HepG2 (cell line): ENCODE measurements around the gene SEBOX. TPM values are rescaled to one million over a fixed set of nuclear protein-coding genes. Genes with fewer than 3 reads are reported as not detected.

Experiments
- ATAC-seq: fragments of 200-7000 bp; cut with Tn5 transposase; 3 replicates; pipeline ENCODE4 v1.9.1; 2020; ENCODE audit warnings: mild to moderate bottlenecking, moderate library complexity
- BruUV-seq: library from RNA; stranded (reverse); fragments of 400-500 nt; replicated peaks from 2 replicates; lab custom pipeline; 2021; lab: Mats Ljungman, UMichigan
- CTCF ChIA-PET: fragments of 300-600 bp; formaldehyde crosslinking; extraction: SDS; loops from one replicate; lab custom pipeline; 2021; ENCODE audit warnings: low total read pairs, inconsistent platforms, low intra/inter-chr PET ratio; lab: Yijun Ruan, JAX
- POLR2A ChIA-PET: fragments of 350-600 bp; sonication (Branson Sonifier 250); formaldehyde crosslinking; loops from one replicate; lab custom pipeline; 2020; ENCODE audit warnings: antibody characterized with exemption, inconsistent platforms; lab: Yijun Ruan, JAX
- DNase-seq: peaks from one replicate; pipeline ENCODE4 v3.0.0-alpha.2; 2015; ENCODE audit warnings: low spot score
- FAIRE-seq: peaks from 3 replicates; lab custom pipeline; 2011; peaks lifted over from hg19 to GRCh38; lab: Jason Lieb, UNC
- H2AFZ ChIP-seq: one replicate; pipeline ENCODE4 v1.6.1; 2011; ENCODE audit warnings: low read length, inconsistent platforms
- H3K27ac ChIP-seq: fragments of 300-600 bp; 3 replicates; pipeline ENCODE4 v1.8.0; 2011; ENCODE audit warnings: mixed run types, mild to moderate bottlenecking, mixed read lengths, low read length, inconsistent platforms; ENCODE audit not compliant: insufficient read depth; ENCODE audit errors: extremely low read length
- H3K27me3 ChIP-seq, 2 experiments: fragments of 200-600 bp in 1 of 2; 2 replicates in 1 of 2; 3 replicates in 1 of 2; pipeline versions ENCODE4 v1.6.0 to v1.8.0; 2011; ENCODE audit warnings: low read length in 2 of 2, mild to moderate bottlenecking in 2 of 2, moderate library complexity in 2 of 2, inconsistent platforms in 1 of 2; ENCODE audit not compliant: insufficient read depth in 2 of 2, control insufficient read depth in 1 of 2
- H3K36me3 ChIP-seq, 2 experiments: fragments of 200-600 bp in 1 of 2; replicated peaks in 1 of 2; 2 replicates in 1 of 2; 3 replicates in 1 of 2; pipeline versions ENCODE4 v1.5.1 to v1.8.0; 2011; ENCODE audit warnings: low read length in 2 of 2, inconsistent platforms in 1 of 2; ENCODE audit not compliant: insufficient read depth in 2 of 2, control insufficient read depth in 1 of 2
- H3K4me1 ChIP-seq: 2 replicates; pipeline ENCODE4 v1.5.1; 2012; ENCODE audit warnings: low read length, inconsistent platforms; ENCODE audit not compliant: insufficient read depth
- H3K4me2 ChIP-seq: 2 replicates; pipeline ENCODE4 v1.6.0; 2011; ENCODE audit warnings: low read depth, low read length, inconsistent platforms
- H3K4me3 ChIP-seq, 3 experiments: fragments of 200-600 bp in 1 of 3; sonication (generic), shearing (Covaris generic) in 1 of 3; replicated peaks in 1 of 3; 2 replicates each; pipeline ENCODE4 v1.5.1; 2011 to 2016; ENCODE audit warnings: low read length in 3 of 3, inconsistent platforms in 2 of 3, low read depth in 2 of 3, mild to moderate bottlenecking in 2 of 3, control low read depth in 1 of 3, mixed read lengths in 1 of 3; ENCODE audit not compliant: insufficient read depth in 1 of 3
- H3K79me2 ChIP-seq: one replicate; pipeline ENCODE4 v1.6.1; 2011; ENCODE audit warnings: low read length, inconsistent platforms; ENCODE audit not compliant: insufficient read depth
- H3K9ac ChIP-seq: 2 replicates; pipeline ENCODE4 v1.6.0; 2011; ENCODE audit warnings: mild to moderate bottlenecking, low read depth, low read length, inconsistent platforms; ENCODE audit not compliant: insufficient read depth
- H3K9me3 ChIP-seq: 2 replicates; pipeline ENCODE4 v1.5.1; 2012; ENCODE audit warnings: mild to moderate bottlenecking, low read length
- H4K20me1 ChIP-seq: 2 replicates; pipeline ENCODE4 v1.6.0; 2011; ENCODE audit warnings: inconsistent platforms, mild to moderate bottlenecking, low read length, moderate library complexity; ENCODE audit not compliant: insufficient read depth
- AGO1 ChIP-seq: fragments of 200-400 bp; formaldehyde crosslinking; IDR thresholded peaks from 2 replicates; pipeline ENCODE4 v1.6.1; 2017; ENCODE audit warnings: mild to moderate bottlenecking, low read depth, low read length, moderate library complexity; ENCODE audit not compliant: poor library complexity, severe bottlenecking
- ARNT ChIP-seq: fragments of 450-650 bp; IDR thresholded peaks from 2 replicates; pipeline ENCODE4 v1.6.1; 2017
- EEA1 ChIP-seq: sonication (generic); formaldehyde crosslinking; IDR thresholded peaks from 2 replicates; pipeline ENCODE4 v1.5.1; 2020; ENCODE audit warnings: mild to moderate bottlenecking, missing genetic modification reagents, borderline replicate concordance
- FOSL2 ChIP-seq: sonication (generic); formaldehyde crosslinking; IDR thresholded peaks from 2 replicates; pipeline ENCODE4 v1.4.0; 2020; ENCODE audit warnings: missing genetic modification reagents
- FOXJ3 ChIP-seq: sonication (generic); formaldehyde crosslinking; IDR thresholded peaks from 2 replicates; pipeline ENCODE4 v1.4.0; 2020; ENCODE audit warnings: missing genetic modification reagents, mild to moderate bottlenecking, borderline replicate concordance
- HNRNPUL1 ChIP-seq: fragments of 200-400 bp; formaldehyde crosslinking; IDR thresholded peaks from 2 replicates; pipeline ENCODE4 v1.6.1; 2017; ENCODE audit warnings: low read depth, mild to moderate bottlenecking, low read length, moderate library complexity
- JDP2 ChIP-seq: sonication (generic); formaldehyde crosslinking; IDR thresholded peaks from 2 replicates; pipeline ENCODE4 v1.8.1; 2022; ENCODE audit warnings: missing genetic modification reagents, borderline replicate concordance
- KAT7 ChIP-seq: IDR thresholded peaks from 2 replicates; pipeline ENCODE4 v1.6.1; 2018; ENCODE audit warnings: borderline replicate concordance, missing compliant biosample characterization
- KDM2A ChIP-seq: sonication (generic); formaldehyde crosslinking; IDR thresholded peaks from 2 replicates; pipeline ENCODE4 v1.4.0; 2020; ENCODE audit warnings: low read depth, missing genetic modification reagents, borderline replicate concordance
- NONO ChIP-seq, 2 experiments: fragments of 450-650 bp in 1 of 2; sonication (generic) in 1 of 2; formaldehyde crosslinking in 1 of 2; IDR thresholded peaks in 1 of 2; conservative IDR thresholded peaks in 1 of 2; 2 replicates each; pipeline versions ENCODE4 v1.6.1 to v1.8.0; 2017 to 2022; ENCODE audit warnings: mild to moderate bottlenecking in 1 of 2, missing genetic modification reagents in 1 of 2, moderate library complexity in 1 of 2
- PHF5A ChIP-seq: IDR thresholded peaks from one replicate; pipeline ENCODE4 v1.6.1; 2018; ENCODE audit warnings: low read depth, missing genetic modification reagents; ENCODE audit not compliant: unreplicated experiment
- STAG1 ChIP-seq: sonication (generic); formaldehyde crosslinking; IDR thresholded peaks from 2 replicates; pipeline ENCODE4 v1.4.0; 2020; ENCODE audit warnings: missing genetic modification reagents
- ZFP1 ChIP-seq: IDR thresholded peaks from 2 replicates; pipeline ENCODE4 v1.6.1; 2016
- ZNF207 ChIP-seq: fragments of 450-650 bp; IDR thresholded peaks from 2 replicates; pipeline ENCODE4 v1.6.1; 2016; ENCODE audit warnings: antibody characterized with exemption, borderline replicate concordance
- ZNF563 ChIP-seq: sonication (generic); formaldehyde crosslinking; IDR thresholded peaks from 2 replicates; pipeline ENCODE4 v1.8.0; 2022; ENCODE audit warnings: mild to moderate bottlenecking, moderate library complexity, missing genetic modification reagents
- ZNF709 ChIP-seq: sonication (generic); formaldehyde crosslinking; IDR thresholded peaks from 2 replicates; pipeline ENCODE4 v1.5.0; 2020; ENCODE audit warnings: mild to moderate bottlenecking, missing genetic modification reagents
- WGBS: methylation state at CpG from one replicate; pipeline ENCODE4 v1.1.6; 2017; ENCODE audit warnings: low lambda C conversion rate; 5-methylcytosine and 5-hydroxymethylcytosine counted together
- in situ Hi-C: cut with HindIII; loops from 2 replicates; pipeline ENCODE4 v1.10.0; 2017; ENCODE audit warnings: low pct_unique_long_range_greater_than_20kb; ENCODE audit not compliant: extremely low pct_ligation_motif_present
- intact Hi-C: fragments of 100-400 bp; cut with micrococcal nuclease; formaldehyde crosslinking; loops from one replicate; pipeline ENCODE4 v1.10.0; 2022; ENCODE audit not compliant: unreplicated experiment
- polyA plus RNA-seq, 8 experiments: library from polyadenylated mRNA; depleted of rRNA in 3 of 8; stranded (reverse) in 7 of 8; unstranded in 1 of 8; fragments of >200 nt; fragmentation: Illumina TruSeq in 4 of 8; extraction: Trizol in 4 of 8; gene quantifications; 2 replicates each; pipeline versions ENCODE4 v1.2.1 to v1.2.3, GENCODE V29; 2011 to 2016; ENCODE audit warnings: low read depth in 4 of 8, missing spikeins in 1 of 8, mixed read lengths in 1 of 8; ENCODE audit not compliant: insufficient read depth in 1 of 8
- total RNA-seq, 5 experiments: library from RNA; depleted of rRNA; stranded (reverse); fragments of >200 nt; fragmentation: Illumina TruSeq; extraction: Trizol; gene quantifications; 2 replicates each; pipeline ENCODE4 v1.2.3, GENCODE V29; 2016; ENCODE audit warnings: low read depth in 1 of 5
- TF ChIP-seq, protein P1 (sequence below): sonication (generic); formaldehyde crosslinking; IDR thresholded peaks from 2 replicates; pipeline ENCODE4 v1.5.1; 2020; ENCODE audit warnings: missing genetic modification reagents, mild to moderate bottlenecking, borderline replicate concordance
- TF ChIP-seq, protein P2 (sequence below): sonication (generic); formaldehyde crosslinking; conservative IDR thresholded peaks from 2 replicates; pipeline ENCODE4 v1.4.0; 2020; ENCODE audit warnings: missing genetic modification reagents
- TF ChIP-seq, protein P3 (sequence below): sonication (generic); formaldehyde crosslinking; IDR thresholded peaks from 2 replicates; pipeline ENCODE4 v1.4.0; 2020; ENCODE audit warnings: missing genetic modification reagents

SEBOX gene
- total and polyA plus RNA-seq, 2 of the 13 experiments (the other 11 are each of a cell fraction or from before 2014, with no cell fraction given), result not detected

DNA sequence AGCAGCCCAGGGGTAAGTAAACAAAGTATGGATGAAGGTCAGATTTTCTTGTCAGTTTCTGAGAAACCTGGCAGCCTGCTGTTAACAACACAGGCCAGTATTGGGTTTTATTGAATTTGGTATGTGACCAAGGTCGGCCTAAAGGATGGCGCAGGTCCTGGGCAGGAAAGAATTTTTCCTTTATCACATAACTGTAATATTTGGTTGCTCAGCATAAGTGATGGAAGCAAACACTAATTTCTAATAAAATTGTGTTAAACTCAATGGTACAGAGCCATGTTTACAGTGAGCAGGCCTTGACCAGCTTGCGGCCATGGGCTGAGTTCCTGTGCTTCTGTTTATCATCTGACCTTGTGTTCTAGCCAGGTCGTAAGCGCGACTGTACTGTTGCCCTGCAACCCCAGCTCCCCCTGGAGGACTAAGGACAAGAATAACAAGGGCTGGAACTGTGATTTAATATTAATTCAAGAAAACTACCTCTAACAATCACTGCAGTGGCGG is 18.2 kb downstream of the SEBOX start:
- no peak overlapping the region for H3K9ac ChIP-seq
- TF ChIP-seq, protein P1, sequence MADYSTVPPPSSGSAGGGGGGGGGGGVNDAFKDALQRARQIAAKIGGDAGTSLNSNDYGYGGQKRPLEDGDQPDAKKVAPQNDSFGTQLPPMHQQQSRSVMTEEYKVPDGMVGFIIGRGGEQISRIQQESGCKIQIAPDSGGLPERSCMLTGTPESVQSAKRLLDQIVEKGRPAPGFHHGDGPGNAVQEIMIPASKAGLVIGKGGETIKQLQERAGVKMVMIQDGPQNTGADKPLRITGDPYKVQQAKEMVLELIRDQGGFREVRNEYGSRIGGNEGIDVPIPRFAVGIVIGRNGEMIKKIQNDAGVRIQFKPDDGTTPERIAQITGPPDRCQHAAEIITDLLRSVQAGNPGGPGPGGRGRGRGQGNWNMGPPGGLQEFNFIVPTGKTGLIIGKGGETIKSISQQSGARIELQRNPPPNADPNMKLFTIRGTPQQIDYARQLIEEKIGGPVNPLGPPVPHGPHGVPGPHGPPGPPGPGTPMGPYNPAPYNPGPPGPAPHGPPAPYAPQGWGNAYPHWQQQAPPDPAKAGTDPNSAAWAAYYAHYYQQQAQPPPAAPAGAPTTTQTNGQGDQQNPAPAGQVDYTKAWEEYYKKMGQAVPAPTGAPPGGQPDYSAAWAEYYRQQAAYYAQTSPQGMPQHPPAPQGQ, result no peak
- TF ChIP-seq ZNF709 (peak; percentile 32; the same call in 1 of the 2 replicates), KDM2A (CRISPR knock-in tag) (peak; percentile 62; the same call in 1 of the 2 replicates), HNRNPUL1 (no peak), FOSL2 (CRISPR knock-in tag) (0 out of 2 replicates have a peak, but pooled peaks have one; percentile 4), NONO (IDR thresholded peaks at IDR 0.05) (no peak), NONO (CRISPR knock-in tag; conservative IDR thresholded peaks at IDR 0.05) (0 out of 2 replicates have a peak, but pooled peaks have one; percentile 44), FOXJ3 (peak; percentile 89; the same call in 1 of the 2 replicates), PHF5A (CRISPR knock-in tag) (no peak), STAG1 (CRISPR knock-in tag) (peak; percentile 80), ARNT (no peak), ZNF207 (no peak), AGO1 (no peak), ZNF563 (CRISPR knock-in tag) (0 out of 2 replicates have a peak, but pooled peaks have one; percentile 37), JDP2 (CRISPR knock-in tag) (no peak), ZFP1 (CRISPR knock-in tag) (0 out of 2 replicates have a peak, but pooled peaks have one; percentile 33), KAT7 (CRISPR knock-in tag) (0 out of 2 replicates have a peak, but pooled peaks have one; percentile 25), EEA1 (no peak)
- TF ChIP-seq, protein P2, sequence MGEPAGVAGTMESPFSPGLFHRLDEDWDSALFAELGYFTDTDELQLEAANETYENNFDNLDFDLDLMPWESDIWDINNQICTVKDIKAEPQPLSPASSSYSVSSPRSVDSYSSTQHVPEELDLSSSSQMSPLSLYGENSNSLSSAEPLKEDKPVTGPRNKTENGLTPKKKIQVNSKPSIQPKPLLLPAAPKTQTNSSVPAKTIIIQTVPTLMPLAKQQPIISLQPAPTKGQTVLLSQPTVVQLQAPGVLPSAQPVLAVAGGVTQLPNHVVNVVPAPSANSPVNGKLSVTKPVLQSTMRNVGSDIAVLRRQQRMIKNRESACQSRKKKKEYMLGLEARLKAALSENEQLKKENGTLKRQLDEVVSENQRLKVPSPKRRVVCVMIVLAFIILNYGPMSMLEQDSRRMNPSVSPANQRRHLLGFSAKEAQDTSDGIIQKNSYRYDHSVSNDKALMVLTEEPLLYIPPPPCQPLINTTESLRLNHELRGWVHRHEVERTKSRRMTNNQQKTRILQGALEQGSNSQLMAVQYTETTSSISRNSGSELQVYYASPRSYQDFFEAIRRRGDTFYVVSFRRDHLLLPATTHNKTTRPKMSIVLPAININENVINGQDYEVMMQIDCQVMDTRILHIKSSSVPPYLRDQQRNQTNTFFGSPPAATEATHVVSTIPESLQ (CRISPR knock-in tag), result no peak
- TF ChIP-seq, protein P3, sequence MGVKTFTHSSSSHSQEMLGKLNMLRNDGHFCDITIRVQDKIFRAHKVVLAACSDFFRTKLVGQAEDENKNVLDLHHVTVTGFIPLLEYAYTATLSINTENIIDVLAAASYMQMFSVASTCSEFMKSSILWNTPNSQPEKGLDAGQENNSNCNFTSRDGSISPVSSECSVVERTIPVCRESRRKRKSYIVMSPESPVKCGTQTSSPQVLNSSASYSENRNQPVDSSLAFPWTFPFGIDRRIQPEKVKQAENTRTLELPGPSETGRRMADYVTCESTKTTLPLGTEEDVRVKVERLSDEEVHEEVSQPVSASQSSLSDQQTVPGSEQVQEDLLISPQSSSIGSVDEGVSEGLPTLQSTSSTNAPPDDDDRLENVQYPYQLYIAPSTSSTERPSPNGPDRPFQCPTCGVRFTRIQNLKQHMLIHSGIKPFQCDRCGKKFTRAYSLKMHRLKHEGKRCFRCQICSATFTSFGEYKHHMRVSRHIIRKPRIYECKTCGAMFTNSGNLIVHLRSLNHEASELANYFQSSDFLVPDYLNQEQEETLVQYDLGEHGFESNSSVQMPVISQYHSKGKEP (CRISPR knock-in tag), result no peak

More for the DNA sequence above, 18.2 kb downstream of the SEBOX start:
- BruUV-seq, result no TSS peak
- Histone ChIP-seq H3K4me2 (peak overlapping the region; percentile 21; the same call in 1 of the 2 replicates), H3K79me2 (no peaks in the 10 kb centered on the region), H2AFZ (no peak overlapping the region), H3K27me3 (no peaks in the 10 kb centered on the region), H3K9me3 (no peaks in the 10 kb centered on the region), H3K4me3 (no peak overlapping the region), H3K36me3 (peaks cover 31 to 74% of the 10 kb centered on the region in 2 experiments), H4K20me1 (no peaks in the 10 kb centered on the region), H3K27ac (peak overlapping the region; percentile 43), H3K4me1 (peaks cover 26% of the 10 kb centered on the region)
- FAIRE-seq (peak; percentile 93), DNase-seq (peak; percentile 69), ATAC-seq (peak; percentile 86)
- CTCF ChIA-PET, result interaction anchor here (0.8 to 1.2 kb wide), 2 partner anchors 70 to 107 kb away, joined by 3 to 4 read pairs; no protein-coding TSS in a partner anchor
- intact Hi-C loops (loop anchor here (5.0 kb wide), 1 partner anchor 114 kb away; no protein-coding TSS in a partner anchor), in situ Hi-C loops (no loop called here)
- POLR2A ChIA-PET, result interaction anchor here (0.9 to 5.7 kb wide), 8 partner anchors 10 to 142 kb away, joined by 3 to 68 read pairs (median 14); partner anchors contain the start of genes IFT20, POLDIP2, SLC46A1 and TMEM97
- WGBS, result 42% methylated on average over 7 of the region's 7 CpGs
